Astrocyte (in vitro differentiated cells and primary cell): ENCODE data around the gene FRMD4A. TPM values are rescaled to one million over a fixed set of nuclear protein-coding genes. Genes with fewer than 3 reads are reported as not detected.

Experiments
- DNase-seq: peaks from one replicate; pipeline ENCODE4 v3.0.0-alpha.2; 2010; ENCODE audit warnings: low read depth
- FAIRE-seq: peaks from 2 replicates; lab custom pipeline; 2011; peaks lifted over from hg19 to GRCh38; lab: Jason Lieb, UNC
- H2AFZ ChIP-seq: 2 replicates; pipeline ENCODE4 v1.6.0; 2012; ENCODE audit warnings: low read depth, low read length, inconsistent platforms
- H3K27ac ChIP-seq: 2 replicates; pipeline ENCODE4 v1.5.1; 2011; ENCODE audit warnings: low read depth, low read length, inconsistent platforms
- H3K27me3 ChIP-seq: 2 replicates; pipeline ENCODE4 v1.6.0; 2011; ENCODE audit warnings: low read length, inconsistent platforms; ENCODE audit not compliant: insufficient read depth
- H3K36me3 ChIP-seq: 2 replicates; pipeline ENCODE4 v1.5.1; 2011; ENCODE audit warnings: low read length, inconsistent platforms; ENCODE audit not compliant: insufficient read depth
- H3K4me1 ChIP-seq: 2 replicates; pipeline ENCODE4 v1.5.1; 2011; ENCODE audit warnings: low read length, inconsistent platforms; ENCODE audit not compliant: insufficient read depth
- H3K4me2 ChIP-seq: 2 replicates; pipeline ENCODE4 v1.6.0; 2012; ENCODE audit warnings: low read length, inconsistent platforms
- H3K4me3 ChIP-seq: 2 replicates; pipeline ENCODE4 v1.5.1; 2011; ENCODE audit warnings: low read depth, mild to moderate bottlenecking, low read length, inconsistent platforms; ENCODE audit not compliant: insufficient read depth
- H3K79me2 ChIP-seq: 2 replicates; pipeline ENCODE4 v1.6.0; 2012; ENCODE audit warnings: mild to moderate bottlenecking, low read length, inconsistent platforms; ENCODE audit not compliant: insufficient read depth
- H3K9ac ChIP-seq: 2 replicates; pipeline ENCODE4 v1.6.0; 2012; ENCODE audit warnings: mild to moderate bottlenecking, low read length, inconsistent platforms
- H3K9me3 ChIP-seq: 2 replicates; pipeline ENCODE4 v1.5.1; 2012; ENCODE audit warnings: low read depth, mild to moderate bottlenecking, low read length, inconsistent platforms; ENCODE audit not compliant: insufficient read depth
- H4K20me1 ChIP-seq: 2 replicates; pipeline ENCODE4 v1.6.0; 2012; ENCODE audit warnings: low read length, inconsistent platforms; ENCODE audit not compliant: insufficient read depth
- H3K27ac Mint-ChIP-seq: one replicate; pipeline ENCODE4 v1.8.0; 2021; ENCODE audit warnings: mild to moderate bottlenecking, mixed read lengths; ENCODE audit not compliant: unreplicated experiment
- H3K27me3 Mint-ChIP-seq: one replicate; pipeline ENCODE4 v1.8.0; 2021; ENCODE audit warnings: low read depth, mixed read lengths; ENCODE audit not compliant: unreplicated experiment
- H3K36me3 Mint-ChIP-seq: one replicate; pipeline ENCODE4 v1.8.0; 2021; ENCODE audit warnings: low read depth, mixed read lengths; ENCODE audit not compliant: unreplicated experiment
- H3K4me1 Mint-ChIP-seq: one replicate; pipeline ENCODE4 v1.8.0; 2021; ENCODE audit warnings: low read depth, mixed read lengths; ENCODE audit not compliant: unreplicated experiment
- H3K4me3 Mint-ChIP-seq: one replicate; pipeline ENCODE4 v1.8.0; 2021; ENCODE audit warnings: mild to moderate bottlenecking, moderate library complexity, mixed read lengths; ENCODE audit not compliant: unreplicated experiment
- H3K9me3 Mint-ChIP-seq: one replicate; pipeline ENCODE4 v1.8.0; 2021; ENCODE audit warnings: mild to moderate bottlenecking, mixed read lengths; ENCODE audit not compliant: unreplicated experiment
- EZH2 ChIP-seq: IDR thresholded peaks from 2 replicates; pipeline ENCODE4 v1.6.1; 2012; ENCODE audit warnings: mild to moderate bottlenecking, low read length, inconsistent platforms; ENCODE audit not compliant: insufficient read depth
- total RNA-seq: library from RNA; stranded (reverse); gene quantifications from 2 replicates; pipeline ENCODE4 v1.2.1, GENCODE V29; 2021
- TF ChIP-seq, protein P1 (sequence below): IDR thresholded peaks from 2 replicates; pipeline ENCODE4 v1.5.1; 2011; ENCODE audit warnings: low read depth, mild to moderate bottlenecking, inconsistent platforms, low read length, moderate library complexity; ENCODE audit not compliant: insufficient read depth

The FRMD4A gene
- total RNA-seq, 1 donor from 2014 or later = 82.5 TPM

DNA sequence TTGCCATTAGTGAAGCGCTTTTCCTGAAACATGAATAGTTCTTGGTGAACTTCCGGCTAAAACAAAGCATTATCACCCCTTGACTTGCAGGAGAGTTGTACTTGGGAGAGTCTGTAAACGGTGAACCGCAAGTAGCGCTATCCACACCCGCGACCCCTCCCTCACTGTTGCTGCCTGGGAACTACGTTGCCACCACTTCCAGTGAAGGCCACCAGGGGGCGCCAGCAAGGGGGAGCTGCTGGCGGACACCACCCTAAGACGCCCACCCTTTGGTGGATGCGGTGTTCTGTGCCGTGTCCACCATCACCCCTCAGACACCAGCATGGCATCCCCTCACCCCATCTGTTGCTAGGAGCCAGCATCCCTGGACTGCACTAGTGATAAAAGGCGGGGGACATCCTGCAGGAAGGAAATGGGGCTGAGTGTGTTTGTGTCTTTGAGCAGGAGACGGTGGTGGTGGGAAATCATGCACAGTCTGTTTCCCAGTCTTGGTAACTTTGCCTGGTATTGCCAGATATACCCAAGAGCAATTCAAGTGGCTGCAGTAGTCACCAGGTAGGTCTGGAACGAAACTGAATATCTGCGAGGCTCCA lies 298.2 kb downstream of the FRMD4A start:
- Histone ChIP-seq H3K36me3 (no peaks in the 10 kb centered on the region), H3K27me3 (no peaks in the 10 kb centered on the region), H3K79me2 (no peaks in the 10 kb centered on the region), H2AFZ (no peak overlapping the region), H3K4me2 (no peak overlapping the region), H3K9ac (no peak overlapping the region), H4K20me1 (no peaks in the 10 kb centered on the region), H3K4me1 (no peaks in the 10 kb centered on the region), H3K4me3 (no peak overlapping the region), H3K27ac (no peak overlapping the region), H3K9me3 (no peaks in the 10 kb centered on the region)
- peaks cover 3% of the 10 kb centered on the region for H3K27me3 Mint-ChIP-seq
- no peak overlapping the region for H3K4me3 Mint-ChIP-seq
- no peak for TF ChIP-seq EZH2
- TF ChIP-seq, protein P1, sequence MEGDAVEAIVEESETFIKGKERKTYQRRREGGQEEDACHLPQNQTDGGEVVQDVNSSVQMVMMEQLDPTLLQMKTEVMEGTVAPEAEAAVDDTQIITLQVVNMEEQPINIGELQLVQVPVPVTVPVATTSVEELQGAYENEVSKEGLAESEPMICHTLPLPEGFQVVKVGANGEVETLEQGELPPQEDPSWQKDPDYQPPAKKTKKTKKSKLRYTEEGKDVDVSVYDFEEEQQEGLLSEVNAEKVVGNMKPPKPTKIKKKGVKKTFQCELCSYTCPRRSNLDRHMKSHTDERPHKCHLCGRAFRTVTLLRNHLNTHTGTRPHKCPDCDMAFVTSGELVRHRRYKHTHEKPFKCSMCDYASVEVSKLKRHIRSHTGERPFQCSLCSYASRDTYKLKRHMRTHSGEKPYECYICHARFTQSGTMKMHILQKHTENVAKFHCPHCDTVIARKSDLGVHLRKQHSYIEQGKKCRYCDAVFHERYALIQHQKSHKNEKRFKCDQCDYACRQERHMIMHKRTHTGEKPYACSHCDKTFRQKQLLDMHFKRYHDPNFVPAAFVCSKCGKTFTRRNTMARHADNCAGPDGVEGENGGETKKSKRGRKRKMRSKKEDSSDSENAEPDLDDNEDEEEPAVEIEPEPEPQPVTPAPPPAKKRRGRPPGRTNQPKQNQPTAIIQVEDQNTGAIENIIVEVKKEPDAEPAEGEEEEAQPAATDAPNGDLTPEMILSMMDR = peak; percentile 64
- H3K9me3 Mint-ChIP-seq = no peaks in the 10 kb centered on the region
- H3K27ac Mint-ChIP-seq = no peak overlapping the region
- peak; percentile 12 for DNase-seq
- H3K4me1 Mint-ChIP-seq = no peaks in the 10 kb centered on the region
- FAIRE-seq = no peak
- H3K36me3 Mint-ChIP-seq = no peaks in the 10 kb centered on the region

DNA sequence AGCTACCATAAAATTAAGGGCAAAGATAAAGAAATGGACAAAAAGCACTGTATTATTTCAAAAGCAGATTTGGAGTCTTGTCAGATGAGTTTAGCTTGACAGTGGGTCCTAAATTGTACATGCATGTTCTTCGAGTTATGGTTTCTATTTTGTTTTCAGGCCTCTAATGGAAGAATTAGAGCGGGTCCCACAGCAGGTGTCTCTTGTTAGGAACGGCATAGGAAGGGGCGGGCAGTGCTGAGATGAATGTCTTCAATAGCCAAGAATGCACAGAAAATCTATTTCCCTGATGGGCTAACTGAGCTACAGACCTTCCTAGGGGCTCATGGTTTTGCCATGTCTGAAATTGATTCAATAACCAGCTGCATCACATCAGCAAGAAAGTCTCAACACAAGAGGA lies 304.4 kb downstream of the FRMD4A start:
- H3K27me3 Mint-ChIP-seq = no peaks in the 10 kb centered on the region

More for the DNA sequence above, 304.4 kb downstream of the FRMD4A start:
- no peaks in the 10 kb centered on the region for H4K20me1 ChIP-seq
- H3K27ac ChIP-seq = no peak overlapping the region
- no peaks in the 10 kb centered on the region for H3K36me3 Mint-ChIP-seq
- H3K27ac Mint-ChIP-seq = no peak overlapping the region
- H3K9me3 Mint-ChIP-seq = no peaks in the 10 kb centered on the region
- H3K36me3 ChIP-seq = no peaks in the 10 kb centered on the region
- DNase-seq (no peak), FAIRE-seq (no peak)
- peaks cover 12% of the 10 kb centered on the region for H3K4me1 Mint-ChIP-seq
- H3K27me3 ChIP-seq = no peaks in the 10 kb centered on the region
- no peak overlapping the region for H3K9ac ChIP-seq
- no peaks in the 10 kb centered on the region for H3K79me2 ChIP-seq
- H3K9me3 ChIP-seq = no peaks in the 10 kb centered on the region
- no peak overlapping the region for H2AFZ ChIP-seq
- TF ChIP-seq EZH2 = no peak
- TF ChIP-seq, protein P1 = no peak
- H3K4me2 ChIP-seq = no peak overlapping the region
- H3K4me1 ChIP-seq = no peaks in the 10 kb centered on the region
- H3K4me3 Mint-ChIP-seq = no peak overlapping the region
- H3K4me3 ChIP-seq = no peak overlapping the region
